GM21717 (cell line): ENCODE results near the gene SOX11.

Experiments used
- ATAC-seq: cut with Tn5 transposase; IDR thresholded peaks from one replicate; pipeline ENCODE4 v1.9.1; 2021; ENCODE audit warnings: mild to moderate bottlenecking, moderate library complexity; ENCODE audit not compliant: unreplicated experiment

Gene SOX11

DNA sequence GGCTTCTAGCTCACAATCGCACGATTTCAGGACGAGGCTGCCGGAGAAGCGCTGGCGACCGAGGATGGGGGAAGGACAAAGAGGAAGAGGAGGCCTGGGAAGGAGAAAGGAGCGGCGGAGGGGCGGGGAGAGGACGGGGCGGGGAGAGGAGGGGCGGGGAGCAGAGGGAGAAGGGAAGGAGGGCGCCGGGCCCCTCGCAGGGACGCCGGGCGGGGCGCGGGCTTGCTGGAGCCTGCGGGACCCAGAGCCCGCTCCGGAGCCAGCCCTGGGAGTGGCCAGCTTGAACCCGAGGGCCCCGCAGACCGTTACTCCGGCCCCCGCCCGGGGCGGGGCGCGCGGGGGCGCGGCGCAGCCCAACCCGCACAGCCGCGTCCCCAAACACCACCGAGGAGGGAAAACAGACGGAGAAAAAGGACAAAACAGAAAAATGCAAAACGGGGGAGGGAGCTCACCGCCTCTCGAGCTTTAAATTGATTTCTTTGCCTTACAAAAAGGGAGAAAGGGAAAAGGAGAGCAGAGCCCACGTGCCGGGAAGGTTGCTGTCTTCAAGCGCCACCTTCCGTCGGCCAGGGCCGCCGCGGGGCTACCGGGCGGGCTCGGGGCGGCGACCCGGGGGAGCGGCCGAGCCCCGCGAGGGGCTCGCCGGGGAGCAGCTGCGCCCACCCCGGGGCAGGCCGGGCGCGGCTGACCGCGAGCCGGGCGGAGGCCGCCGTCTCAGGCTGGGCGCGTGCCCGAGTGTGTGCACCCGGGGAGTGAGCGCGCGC, 781 bp upstream of the SOX11 start:
- no peak for ATAC-seq

DNA sequence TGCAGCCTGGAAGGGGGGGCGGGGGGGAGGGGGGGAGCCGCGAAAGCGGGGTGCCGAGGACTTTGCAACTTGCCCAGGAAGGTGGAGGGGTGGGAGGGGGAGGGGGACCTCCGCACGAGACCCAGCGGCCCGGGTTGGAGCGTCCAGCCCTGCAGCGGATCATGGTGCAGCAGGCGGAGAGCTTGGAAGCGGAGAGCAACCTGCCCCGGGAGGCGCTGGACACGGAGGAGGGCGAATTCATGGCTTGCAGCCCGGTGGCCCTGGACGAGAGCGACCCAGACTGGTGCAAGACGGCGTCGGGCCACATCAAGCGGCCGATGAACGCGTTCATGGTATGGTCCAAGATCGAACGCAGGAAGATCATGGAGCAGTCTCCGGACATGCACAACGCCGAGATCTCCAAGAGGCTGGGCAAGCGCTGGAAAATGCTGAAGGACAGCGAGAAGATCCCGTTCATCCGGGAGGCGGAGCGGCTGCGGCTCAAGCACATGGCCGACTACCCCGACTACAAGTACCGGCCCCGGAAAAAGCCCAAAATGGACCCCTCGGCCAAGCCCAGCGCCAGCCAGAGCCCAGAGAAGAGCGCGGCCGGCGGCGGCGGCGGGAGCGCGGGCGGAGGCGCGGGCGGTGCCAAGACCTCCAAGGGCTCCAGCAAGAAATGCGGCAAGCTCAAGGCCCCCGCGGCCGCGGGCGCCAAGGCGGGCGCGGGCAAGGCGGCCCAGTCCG, 540 bp downstream of the SOX11 start:
- no peak for ATAC-seq

DNA sequence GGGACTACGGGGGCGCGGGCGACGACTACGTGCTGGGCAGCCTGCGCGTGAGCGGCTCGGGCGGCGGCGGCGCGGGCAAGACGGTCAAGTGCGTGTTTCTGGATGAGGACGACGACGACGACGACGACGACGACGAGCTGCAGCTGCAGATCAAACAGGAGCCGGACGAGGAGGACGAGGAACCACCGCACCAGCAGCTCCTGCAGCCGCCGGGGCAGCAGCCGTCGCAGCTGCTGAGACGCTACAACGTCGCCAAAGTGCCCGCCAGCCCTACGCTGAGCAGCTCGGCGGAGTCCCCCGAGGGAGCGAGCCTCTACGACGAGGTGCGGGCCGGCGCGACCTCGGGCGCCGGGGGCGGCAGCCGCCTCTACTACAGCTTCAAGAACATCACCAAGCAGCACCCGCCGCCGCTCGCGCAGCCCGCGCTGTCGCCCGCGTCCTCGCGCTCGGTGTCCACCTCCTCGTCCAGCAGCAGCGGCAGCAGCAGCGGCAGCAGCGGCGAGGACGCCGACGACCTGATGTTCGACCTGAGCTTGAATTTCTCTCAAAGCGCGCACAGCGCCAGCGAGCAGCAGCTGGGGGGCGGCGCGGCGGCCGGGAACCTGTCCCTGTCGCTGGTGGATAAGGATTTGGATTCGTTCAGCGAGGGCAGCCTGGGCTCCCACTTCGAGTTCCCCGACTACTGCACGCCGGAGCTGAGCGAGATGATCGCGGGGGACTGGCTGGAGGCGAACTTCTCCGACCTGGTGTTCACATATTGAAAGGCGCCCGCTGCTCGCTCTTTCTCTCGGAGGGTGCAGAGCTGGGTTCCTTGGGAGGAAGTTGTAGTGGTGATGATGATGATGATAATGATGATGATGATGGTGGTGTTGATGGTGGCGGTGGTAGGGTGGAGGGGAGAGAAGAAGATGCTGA, 1.4 kb downstream of the SOX11 start:
- ATAC-seq, result no peak

DNA sequence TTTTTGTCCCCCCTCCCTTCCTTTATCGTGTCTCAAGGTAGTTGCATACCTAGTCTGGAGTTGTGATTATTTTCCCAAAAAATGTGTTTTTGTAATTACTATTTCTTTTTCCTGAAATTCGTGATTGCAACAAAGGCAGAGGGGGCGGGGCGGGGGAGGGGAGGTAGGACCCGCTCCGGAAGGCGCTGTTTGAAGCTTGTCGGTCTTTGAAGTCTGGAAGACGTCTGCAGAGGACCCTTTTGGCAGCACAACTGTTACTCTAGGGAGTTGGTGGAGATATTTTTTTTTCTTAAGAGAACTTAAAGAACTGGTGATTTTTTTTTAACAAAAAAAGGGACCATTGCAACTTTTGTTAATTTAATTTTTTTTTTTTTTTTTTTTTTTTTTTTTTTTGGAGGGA, 2.1 kb downstream of the SOX11 start:
- ATAC-seq, result no peak

DNA sequence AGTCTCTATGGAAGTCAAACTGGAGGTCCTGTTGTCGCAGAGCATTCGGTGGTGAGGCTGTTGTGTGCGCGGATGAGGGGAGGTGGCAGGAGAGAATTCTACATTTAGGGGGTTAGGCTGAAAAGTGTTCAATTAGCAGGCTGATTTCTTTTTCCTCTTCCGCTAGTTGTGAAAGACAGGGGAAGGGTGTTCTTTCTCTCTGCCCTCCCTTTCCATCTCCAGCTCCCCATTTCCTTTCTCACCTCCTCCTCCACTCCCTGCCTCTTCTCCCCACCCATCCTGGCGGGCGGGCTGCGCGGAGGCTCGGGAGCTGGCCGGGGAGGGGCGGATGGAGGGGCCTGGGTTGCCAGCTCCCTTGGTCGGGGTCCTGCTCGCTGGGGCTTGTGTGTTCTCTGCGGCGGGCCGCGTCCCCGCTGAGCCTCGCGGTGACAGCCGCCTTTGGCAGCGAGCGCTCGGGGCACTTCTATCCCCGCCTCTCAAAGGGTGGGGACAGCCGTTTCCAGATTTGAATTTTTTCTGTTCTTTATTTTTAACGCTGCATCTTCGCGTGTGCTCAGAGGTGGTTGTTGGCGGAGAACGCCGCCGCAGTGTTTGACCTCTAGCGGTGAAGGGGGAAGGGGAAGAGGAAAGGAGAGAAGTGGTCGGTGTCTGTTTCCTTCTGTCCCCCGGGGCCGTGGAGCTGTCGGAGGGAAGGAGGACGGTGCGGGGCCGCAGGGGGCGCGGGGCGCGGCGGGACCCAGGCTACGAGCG, 3.6 kb downstream of the SOX11 start:
- no peak for ATAC-seq

DNA sequence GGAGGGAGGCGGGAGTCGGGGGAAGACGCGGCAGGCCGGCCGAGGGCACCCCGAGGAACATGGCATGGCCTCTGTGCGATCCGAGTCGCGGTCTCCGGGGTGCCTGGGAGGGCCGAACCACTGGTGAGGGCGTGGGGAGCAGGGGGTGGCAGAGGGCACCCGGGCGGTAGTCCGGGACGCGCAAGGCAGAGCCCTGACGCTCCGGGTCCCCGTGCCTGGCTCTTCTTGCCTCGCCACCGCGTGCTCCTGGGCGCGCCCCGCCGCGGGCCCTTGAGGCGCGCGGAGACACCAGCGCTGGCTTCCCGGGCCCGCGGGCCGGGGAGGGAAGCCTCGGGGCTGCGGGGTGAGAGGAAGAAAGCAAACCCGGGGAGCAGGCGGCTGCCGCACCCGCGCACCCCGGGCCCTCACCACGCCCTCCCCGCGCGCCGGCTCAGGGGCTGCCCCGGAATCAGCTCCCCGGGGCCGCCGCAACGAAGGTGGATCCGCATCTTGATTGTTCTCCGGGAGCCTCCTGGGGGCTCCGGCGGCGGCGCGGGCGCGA, 4.3 kb downstream of the SOX11 start:
- ATAC-seq, result no peak

DNA sequence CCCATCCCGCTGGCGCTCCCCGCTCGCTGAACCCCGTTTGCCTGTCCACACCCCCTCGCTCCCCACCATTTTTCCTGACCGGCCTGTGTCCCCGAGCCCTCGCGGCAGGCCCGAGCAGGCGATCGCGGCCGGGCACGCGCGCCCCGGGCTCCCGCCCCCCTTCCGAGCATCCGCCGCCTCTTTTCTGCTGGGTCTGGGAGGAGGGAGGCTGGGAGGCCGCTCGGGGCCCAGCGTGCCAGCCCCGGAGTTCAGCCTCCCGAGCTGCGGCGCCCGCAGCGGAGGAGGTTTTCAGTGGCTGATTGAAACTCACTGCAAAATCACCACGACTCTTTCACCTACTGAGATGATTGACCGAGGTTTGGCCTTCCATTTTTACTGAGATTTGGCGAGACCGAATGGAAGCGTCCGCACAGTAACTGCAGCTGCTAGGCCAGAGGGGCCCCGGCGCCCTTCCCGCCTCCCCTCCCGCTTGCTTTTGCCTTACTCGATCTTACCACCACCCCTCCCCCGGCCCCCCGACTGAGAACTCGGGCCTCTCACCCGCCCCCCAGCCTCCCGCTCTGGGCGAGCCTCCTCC, 4.8 kb downstream of the SOX11 start:
- ATAC-seq, result no peak

DNA sequence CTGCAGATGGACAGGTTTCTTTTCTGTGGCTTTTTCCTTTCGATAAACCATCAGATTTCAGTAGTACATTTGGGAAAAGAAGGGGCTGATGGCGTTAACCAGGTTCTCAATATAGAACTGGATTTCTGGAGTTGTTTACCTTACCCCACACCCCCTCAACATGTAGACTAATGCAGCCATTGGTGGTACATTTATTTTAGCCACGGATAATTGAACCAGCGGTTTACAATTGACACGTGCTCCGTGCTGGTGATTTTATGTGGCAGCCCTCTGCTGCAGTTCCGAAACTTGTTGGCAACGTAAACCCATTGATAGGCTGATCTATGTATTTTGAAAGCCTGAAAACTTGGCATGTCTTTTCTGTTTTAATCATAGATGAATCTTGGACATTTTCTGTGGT, 5.4 kb downstream of the SOX11 start:
- ATAC-seq, result no peak

DNA sequence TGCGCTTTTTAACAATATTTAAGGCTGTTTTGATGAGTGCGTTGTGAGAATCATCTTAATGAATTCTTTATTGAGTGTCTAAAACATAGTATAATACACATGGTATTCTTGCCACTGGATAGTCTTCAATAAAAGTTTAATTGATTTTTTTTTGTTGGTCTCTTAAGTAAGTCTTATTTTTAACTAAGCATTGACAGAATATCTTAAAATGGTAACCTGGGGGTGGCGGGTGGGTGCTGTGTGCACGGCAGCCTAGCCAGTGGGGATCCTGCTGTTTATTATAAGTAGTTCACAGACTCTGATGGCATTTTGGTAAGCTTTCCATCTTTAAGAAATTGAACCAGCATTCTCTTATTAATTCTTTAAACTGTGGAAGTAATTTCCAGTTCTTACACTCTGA, 6.0 kb downstream of the SOX11 start:
- no peak for ATAC-seq

DNA sequence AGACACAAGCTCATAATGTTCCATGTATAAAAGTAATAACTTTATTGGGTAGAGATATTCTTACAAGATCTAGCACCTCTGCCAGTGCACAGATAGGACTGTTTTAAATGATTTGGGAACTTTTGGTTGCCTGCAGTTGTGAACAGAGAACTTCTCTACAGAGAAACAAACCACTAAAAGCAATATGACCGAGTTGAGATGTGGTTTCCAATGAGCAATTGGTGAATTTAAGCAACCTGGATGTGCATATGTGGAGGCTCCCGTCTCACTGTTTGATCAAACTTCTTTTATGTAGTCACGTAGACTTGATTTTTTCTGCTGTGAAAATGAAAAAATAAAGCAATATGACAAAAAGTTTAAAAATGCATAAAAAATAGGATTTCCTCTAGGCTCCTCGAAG, 7.8 kb downstream of the SOX11 start:
- no peak for ATAC-seq

DNA sequence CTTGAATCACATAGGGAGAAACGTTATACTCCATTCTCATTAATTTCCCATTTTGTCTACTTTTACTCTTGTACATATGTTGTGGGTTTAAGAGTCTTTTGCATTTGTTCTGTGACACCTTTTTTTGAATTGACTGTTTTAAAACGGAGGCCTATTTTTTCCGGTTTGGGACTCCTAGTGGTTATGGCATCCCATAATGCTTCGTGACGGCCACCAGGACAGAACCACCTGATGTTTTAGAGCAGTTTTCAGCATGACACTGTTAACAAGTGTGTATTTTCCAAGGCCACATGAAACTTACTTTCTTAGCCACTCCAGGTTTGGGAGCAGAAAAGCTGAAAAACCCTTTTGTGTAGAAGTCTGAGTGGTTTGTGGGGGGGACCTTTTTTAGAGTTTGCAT, 8.4 kb downstream of the SOX11 start:
- no peak for ATAC-seq

DNA sequence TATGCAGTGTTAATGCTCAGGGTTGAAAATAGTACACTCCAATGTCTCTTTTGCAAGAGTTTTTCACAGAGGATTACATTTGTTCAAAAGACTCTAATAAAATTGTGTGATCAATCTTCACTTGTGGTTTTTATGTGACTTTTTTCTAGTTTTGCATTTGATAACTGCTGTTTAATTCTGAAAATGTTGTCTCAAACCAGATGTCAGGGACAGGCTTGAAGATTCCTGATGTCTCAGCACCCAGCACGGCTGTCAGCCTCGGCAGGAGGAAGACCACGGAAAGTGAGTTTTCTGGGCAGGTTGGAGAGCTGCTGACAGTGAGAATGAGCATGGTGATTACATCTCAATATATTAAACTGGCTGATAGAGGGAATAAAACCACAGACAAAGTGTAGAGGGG, 9.1 kb downstream of the SOX11 start:
- no peak for ATAC-seq

DNA sequence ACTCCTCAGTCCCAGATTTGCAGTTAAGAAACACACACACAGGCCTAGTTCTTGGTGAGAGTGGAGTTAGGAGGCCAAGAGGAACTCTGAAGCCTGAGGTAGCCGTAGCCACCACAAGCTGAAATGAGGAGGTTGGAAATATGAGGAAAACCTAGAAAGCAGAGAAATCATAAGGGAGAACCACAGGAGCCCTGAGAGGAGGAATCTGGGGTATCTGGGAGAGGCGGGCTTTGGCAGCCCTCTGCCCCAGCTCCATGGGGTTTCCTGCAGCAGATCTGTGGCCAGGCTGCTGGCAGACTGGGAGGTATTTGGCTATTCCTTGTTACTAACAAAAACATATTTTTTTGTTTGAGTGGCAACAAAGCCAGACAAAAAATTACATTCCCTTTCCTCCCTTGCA, 11.0 kb downstream of the SOX11 start:
- no peak for ATAC-seq

DNA sequence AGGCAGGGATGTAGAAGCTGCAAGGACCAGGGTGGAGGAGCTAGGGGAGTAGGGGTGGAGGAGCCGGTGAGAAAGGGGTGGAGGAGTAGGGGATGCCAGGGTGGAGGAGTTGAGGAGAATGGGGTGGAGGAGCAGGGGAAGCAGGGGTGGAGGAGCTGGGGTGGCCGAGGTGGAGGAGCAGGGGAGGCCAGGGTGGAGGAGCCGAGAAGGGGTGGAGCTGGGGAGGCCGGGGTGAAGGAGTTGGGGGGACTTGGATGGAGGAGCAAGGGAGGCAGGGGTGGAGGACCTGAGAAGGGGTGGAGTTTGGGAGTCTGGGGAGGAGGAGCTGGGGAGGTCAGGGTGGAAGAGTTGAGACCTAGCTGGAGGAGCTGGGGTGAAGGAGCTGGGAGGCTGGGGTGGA, 13.3 kb downstream of the SOX11 start:
- ATAC-seq, result no peak

DNA sequence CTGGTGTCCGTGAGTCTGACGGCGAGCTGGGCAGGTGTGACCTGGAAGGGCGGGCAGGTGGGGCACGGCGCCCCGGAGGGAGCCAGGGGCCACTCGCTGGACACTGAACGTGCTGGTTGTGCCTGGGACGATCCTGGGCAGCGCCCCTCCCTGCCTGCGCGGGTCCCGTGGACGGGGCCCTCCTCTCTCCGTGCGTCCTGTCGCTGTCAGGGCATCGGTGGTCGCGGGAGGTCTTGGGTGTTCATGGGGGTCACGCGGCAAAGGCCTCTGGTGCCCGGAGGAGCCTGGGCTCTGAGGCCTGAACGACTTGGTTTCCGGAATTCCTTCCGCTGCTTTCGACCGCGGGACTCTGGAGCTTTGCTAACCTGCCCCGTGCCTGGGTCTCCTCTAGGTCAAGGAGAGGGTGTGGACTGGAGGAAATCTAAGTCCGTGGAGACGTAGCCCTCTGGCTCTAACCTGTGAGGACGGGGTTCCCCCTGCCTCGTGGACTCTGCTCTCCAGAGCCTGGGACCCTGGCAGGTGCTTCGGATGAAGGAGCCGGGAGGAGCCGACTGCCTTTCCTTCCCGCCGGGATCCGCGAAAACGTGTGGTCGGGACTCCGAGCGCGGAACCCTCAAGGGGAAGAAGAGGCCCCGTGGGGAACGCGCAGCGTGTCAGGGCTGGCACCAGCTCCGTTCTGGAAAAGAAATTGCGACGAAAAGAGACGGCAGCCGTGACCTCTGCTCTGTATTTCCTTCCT, 14.7 kb downstream of the SOX11 start:
- no peak for ATAC-seq

DNA sequence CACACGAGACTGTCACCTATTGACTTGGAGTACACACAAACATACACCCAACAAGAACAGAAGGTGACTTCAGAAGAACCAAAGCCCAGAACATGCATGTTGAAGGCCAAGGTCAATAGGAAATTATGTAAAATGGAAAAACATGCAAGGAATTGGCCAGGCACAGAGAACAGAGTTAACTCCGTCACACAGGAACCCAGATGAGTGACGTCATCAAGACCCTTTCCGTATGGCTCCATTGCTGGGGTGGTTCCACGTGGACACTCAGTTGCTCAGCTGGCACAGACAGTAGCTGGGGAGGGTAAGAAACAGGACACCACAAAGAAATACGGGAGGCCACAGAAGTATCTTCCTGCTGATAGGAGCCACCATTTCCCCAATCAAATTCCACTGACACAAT, 18.4 kb downstream of the SOX11 start:
- no peak for ATAC-seq

DNA sequence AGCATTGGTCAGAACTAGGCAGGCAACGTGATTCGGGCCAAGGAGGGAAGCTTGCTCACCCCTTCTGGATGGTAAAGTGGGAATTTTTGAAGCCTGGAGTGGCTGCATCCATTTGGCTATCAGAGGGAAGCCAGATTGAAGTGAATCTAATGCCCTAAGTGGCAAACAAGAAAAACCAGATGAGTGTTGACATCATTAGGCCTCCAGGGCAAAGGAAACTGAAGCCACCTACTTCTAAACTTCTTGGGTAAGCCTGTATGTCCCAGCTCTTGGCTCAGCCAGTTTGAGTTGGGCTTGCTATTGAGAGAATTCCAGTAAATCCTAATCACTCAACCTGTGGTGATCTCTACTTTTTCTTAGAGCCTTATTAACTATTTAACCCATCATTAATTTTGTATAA, 20.9 kb downstream of the SOX11 start:
- no peak for ATAC-seq

DNA sequence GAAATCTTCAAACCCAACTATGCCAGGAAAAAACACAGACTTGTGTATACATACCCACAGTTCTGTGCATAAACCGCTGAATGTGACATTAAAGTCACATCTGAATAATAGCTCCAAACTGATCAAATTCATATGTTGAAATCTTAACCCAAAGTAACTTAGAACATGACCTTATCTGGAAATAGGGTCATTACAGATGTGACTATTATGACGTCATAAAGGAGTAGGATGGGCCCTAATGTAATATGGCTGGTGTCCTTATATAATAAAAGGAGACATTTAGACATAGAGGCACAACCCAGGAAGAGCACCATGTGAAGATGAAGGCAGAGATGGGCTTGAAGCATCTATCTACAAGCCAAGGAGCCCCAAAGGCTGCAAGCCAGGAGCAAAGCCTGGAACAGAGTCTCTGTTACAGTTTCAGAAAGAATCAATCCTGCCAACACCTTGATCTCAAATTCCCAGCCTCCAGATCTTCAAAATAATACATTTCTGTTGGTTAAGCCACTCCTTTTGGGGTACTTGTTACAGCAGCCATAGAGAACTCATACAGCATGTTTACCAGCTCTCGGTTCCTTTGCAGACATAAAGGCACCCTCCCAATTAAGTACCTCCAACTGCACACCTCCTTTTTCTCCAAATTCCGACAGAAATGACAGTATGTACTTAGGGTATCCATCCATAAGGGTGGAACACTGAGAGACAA, 27.6 kb downstream of the SOX11 start:
- no peak for ATAC-seq

DNA sequence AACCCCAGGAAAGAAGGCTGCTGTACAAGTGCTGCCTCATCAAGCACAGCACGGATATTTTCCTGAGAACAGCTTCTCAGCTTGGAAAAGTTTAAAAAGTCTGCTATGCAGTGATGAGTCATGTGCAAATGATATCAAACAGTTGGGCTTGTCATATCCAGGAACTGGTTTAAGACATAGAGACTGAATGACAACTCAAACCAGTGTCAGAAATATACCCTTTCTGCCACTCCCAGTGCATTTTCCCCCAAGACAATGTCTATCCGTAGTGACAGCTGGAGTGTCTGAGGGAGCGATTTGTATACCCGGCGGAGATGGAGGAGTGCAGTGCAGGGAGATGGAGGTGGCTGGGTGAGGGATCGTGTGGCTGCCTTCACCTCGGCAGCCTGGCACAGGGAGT, 28.2 kb downstream of the SOX11 start:
- ATAC-seq, result no peak
